Measurements from ENCODE around the gene TMEM202.
"Not testable (repeated sequence)": the region's sequence is repeated elsewhere in the genome, so short reads cannot be mapped to it uniquely, and the experiment has no call there.

The TMEM202 gene

GRCh38 chr15:72368325-72368724 is 29.8 kb upstream of the TMEM202 start:
- no peak overlapping the region for H3K27ac ChIP-seq
- TF ChIP-seq, protein P1, sequence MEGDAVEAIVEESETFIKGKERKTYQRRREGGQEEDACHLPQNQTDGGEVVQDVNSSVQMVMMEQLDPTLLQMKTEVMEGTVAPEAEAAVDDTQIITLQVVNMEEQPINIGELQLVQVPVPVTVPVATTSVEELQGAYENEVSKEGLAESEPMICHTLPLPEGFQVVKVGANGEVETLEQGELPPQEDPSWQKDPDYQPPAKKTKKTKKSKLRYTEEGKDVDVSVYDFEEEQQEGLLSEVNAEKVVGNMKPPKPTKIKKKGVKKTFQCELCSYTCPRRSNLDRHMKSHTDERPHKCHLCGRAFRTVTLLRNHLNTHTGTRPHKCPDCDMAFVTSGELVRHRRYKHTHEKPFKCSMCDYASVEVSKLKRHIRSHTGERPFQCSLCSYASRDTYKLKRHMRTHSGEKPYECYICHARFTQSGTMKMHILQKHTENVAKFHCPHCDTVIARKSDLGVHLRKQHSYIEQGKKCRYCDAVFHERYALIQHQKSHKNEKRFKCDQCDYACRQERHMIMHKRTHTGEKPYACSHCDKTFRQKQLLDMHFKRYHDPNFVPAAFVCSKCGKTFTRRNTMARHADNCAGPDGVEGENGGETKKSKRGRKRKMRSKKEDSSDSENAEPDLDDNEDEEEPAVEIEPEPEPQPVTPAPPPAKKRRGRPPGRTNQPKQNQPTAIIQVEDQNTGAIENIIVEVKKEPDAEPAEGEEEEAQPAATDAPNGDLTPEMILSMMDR (conservative IDR thresholded peaks at IDR 0.05): no peak

DNA sequence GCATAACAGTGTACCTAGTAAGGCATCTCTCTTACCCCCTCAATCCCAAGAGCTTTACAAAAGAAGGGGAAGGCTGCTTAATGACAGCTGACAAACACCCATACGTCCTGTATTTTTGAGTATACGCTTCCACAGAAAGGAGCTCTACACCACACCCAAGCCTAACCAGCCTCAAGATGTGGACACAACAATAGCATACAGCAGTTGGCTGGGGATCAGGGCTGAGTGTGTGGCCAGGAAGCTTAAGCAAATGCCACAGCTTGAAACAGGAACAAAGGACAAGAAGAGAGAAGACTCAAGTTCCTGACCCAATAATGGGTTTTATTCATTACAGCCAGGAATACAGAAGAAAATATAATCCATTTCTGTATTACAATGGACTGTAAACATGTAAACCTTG is 29.2 kb upstream of the TMEM202 start:
- no peak overlapping the region for H3K27ac ChIP-seq
- TF ChIP-seq, protein P1 (conservative IDR thresholded peaks at IDR 0.05): no peak

- TF ChIP-seq, protein P1 (conservative IDR thresholded peaks at IDR 0.05): no peak
- H3K27ac ChIP-seq: no peak overlapping the region
Measured at GRCh38 chr15:72369964-72370363, 28.1 kb upstream of the TMEM202 start.

DNA sequence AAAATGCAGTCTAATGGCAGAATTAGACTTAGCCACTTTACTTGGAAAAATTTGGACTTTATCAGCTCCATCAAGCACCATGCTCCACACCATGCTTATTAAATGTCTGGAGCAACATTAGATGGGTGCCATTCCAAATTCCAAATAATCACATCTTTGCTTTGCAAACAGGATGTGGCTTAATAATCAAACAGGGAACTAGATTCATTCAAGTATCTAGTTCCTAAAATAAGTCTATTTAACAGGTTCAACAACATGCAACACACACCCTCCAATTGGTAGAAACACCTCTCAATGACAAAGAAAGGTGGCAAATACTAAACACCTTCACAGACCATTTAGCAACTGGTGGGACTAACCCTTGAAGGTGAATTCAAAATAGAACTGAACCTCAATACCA is 25.7 kb upstream of the TMEM202 start:
- TF ChIP-seq, protein P1 (conservative IDR thresholded peaks at IDR 0.05): no peak
- no peak overlapping the region for H3K27ac ChIP-seq

DNA sequence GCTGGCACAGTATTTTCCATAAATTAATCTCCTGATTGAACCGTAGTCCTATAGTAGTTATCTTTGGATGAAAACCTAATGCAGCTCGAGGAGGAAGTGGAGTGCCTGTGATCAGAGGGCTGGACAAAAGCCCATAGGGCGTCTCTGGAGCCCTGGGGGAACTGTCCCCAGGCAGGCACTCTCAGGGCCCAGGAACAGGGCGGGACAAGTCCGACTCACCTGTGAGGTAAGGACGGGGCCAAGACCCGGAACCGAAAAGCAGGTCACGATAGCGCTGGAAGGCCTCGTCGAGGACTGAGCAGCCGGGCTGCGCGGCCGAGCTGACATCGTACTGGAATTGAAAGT is 22.6 kb upstream of the TMEM202 start:
- H3K27ac ChIP-seq: peak overlapping the region; percentile 91
- TF ChIP-seq, protein P1 (conservative IDR thresholded peaks at IDR 0.05): no peak

DNA sequence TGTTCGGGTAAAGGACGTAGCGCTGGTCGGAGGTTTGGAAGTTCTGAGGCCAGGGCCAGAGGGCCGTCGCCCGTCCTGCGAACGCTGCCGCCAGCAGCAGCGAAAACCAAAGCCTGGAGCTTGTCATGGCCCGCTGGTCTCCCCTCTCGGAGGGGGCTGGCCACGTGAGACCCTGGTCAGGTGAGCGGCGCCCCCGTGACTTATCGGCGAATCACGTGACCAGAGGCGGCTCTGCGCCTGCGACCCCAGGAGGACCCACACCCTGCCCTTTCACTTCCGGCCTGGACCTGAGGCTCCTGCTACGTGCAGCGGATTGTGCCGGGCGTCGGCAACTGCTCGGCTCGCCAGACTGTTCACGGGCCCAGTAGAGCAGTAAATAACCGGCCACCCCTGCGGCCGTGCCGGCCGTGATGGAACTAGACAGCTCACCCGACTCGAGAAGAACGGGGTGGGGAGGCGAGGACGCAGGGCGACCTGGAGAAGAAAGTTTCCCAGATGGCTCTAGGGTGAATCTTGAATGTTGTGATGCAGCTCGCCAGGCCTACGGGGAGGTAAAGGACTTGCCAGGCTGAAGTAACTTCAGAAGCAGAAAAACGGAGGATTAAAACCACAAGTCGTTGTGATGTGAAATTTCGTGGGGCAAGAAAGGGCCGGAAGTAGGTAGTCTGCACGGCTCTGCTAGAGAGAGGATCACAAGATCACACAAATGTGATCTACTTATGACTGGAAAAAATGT is 22.1 kb upstream of the TMEM202 start, which contains the start of gene HEXA:
Gene HEXA (minus strand): TSS at position 169 of the 736 bp plus-strand sequence. CDS start 42 bp downstream, at position 127.
- TF ChIP-seq, protein P1 (conservative IDR thresholded peaks at IDR 0.05): no peak
- H3K27ac ChIP-seq: peak within 1 kb of the TSS; percentile 91

GRCh38 chr15:72377331-72377730 is 20.8 kb upstream of the TMEM202 start:
- H3K27ac ChIP-seq: no peak overlapping the region
- TF ChIP-seq, protein P1 (conservative IDR thresholded peaks at IDR 0.05): no peak

GRCh38 chr15:72379106-72379505 is 19.0 kb upstream of the TMEM202 start:
- H3K27ac ChIP-seq: not testable (repeated sequence)

Data from VCaP (cell line).